ENCODE data around the gene EIF4E1B.

EIF4E1B gene

DNA sequence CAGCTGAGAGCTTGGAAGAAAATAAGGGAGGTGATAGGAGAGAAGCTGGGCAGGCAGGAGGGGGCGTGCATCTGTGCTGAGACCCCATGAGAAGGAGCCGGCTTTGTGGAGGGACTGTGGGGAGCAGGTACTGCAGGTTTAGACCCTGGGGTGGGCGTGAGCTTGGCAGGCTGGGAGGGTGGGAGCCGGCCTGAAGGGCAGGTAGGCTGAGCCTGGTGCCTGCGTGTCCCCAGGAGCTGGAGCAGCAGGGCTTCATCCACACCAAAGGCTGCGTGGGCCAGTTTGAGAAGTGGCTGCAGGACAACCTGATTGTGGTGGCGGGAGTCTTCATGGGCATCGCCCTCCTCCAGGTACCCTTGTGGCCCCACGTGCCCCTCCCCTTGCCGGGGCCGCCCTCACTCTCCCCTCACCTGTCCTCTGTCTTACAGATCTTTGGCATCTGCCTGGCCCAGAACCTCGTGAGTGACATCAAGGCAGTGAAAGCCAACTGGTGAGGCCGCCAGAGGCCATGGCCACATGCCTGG, 26.1 kb downstream of the EIF4E1B start:
- no peaks in the 10 kb centered on the region for H3K27me3 Mint-ChIP-seq
- H3K9me3 Mint-ChIP-seq, result no peaks in the 10 kb centered on the region
- no peak for DNase-seq
- H3K4me3 Mint-ChIP-seq, result no peak overlapping the region
- H3K4me1 Mint-ChIP-seq, result peaks cover 63% of the 10 kb centered on the region
- ATAC-seq, result no peak
- H3K36me3 Mint-ChIP-seq (ENCODE audit: low read depth), result peaks cover 6% of the 10 kb centered on the region
- no peak overlapping the region for H3K27ac Mint-ChIP-seq

DNA sequence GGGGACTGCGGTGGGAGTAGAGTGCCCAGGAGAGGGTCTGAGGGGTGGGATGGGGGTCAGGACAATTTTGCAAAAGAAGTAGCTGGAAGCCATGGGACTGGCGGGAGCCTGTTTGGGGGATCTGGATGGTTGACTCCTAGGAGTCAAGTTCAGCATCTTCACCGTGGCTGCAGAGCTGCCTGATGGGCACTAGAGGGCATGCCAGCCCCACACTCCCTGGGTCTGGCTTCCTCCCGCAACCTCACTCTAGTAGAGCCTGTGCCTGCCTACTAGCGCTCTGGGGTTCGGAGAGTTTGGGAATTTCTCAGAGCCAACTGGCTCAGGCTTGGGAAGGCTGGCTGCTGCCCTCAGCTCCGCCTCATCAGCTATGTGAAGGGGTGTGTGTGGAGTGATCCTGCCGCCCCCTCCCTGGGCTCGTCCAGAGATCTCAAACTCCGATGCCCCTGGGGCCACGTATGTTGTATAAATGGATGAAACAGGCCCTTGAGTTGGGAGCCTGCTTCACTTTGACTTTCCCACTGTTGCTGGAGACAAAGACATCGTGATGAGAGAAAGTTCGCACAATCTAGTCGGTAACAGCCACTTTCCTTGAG, 27.6 kb downstream of the EIF4E1B start:
- Mint-ChIP-seq H3K9me3 (no peaks in the 10 kb centered on the region), H3K27me3 (no peaks in the 10 kb centered on the region), H3K27ac (no peak overlapping the region), H3K4me1 (peaks cover 47% of the 10 kb centered on the region), H3K4me3 (peak overlapping the region; percentile 21), H3K36me3 (ENCODE audit: low read depth) (peaks cover 6% of the 10 kb centered on the region)
- peak; percentile 53 for ATAC-seq
- DNase-seq, result peak; percentile 74

DNA sequence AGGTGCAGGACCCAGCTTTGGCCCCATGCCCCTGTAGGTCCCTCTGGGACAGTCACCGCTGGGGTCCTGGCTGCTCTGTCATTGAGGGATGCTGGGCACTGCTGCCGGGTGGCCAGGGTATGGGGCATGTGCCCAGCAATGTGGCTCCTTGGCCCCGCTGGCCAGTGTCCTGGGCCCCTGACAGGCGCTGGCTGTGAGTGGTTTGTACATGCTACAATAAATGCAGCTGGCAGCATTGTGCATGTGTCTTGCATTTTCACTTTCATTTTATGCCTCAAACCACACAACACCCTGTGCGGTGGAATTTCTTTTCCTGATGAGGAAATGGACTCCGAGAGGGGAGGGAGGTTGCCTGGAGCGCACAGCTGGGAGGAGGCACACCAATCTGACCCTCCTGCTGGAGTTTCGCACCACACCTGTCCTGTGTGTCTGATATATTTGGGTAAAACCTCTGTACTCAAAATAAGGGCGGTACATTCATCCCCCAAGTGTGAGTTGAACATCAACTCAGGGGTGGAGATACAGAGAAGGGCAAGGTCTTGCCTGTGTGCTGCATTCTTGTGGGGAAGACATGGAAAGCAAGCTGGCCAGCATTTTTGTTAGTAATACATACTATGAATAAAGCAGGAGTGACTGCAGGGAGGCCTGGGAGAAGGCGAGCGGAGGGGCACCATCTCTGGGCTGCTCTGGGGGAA, 28.5 kb downstream of the EIF4E1B start:
- no peaks in the 10 kb centered on the region for H3K9me3 Mint-ChIP-seq
- DNase-seq (no peak), ATAC-seq (no peak)
- peak overlapping the region; percentile 34 for H3K4me3 Mint-ChIP-seq
- peaks cover 2% of the 10 kb centered on the region for H3K36me3 Mint-ChIP-seq (ENCODE audit: low read depth)
- peaks cover 39% of the 10 kb centered on the region for H3K4me1 Mint-ChIP-seq
- H3K27me3 Mint-ChIP-seq, result peaks cover 2% of the 10 kb centered on the region
- no peak overlapping the region for H3K27ac Mint-ChIP-seq

DNA sequence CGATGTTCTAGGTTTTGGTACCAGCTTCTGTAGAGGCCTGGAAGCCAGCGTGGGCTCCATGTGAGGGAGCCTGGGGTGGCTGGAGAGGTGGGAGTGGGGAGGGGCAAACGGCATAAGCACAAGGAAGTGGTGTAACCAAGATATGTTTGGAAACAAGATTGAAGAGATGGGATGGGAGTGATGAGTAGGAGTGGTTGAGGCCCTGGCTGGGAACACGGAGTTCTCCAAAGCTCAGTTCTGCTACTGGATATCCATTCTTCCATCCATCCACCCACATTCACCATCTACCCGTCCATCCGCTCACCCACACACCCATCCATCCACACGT, 29.0 kb downstream of the EIF4E1B start:
- no peak for DNase-seq
- no peaks in the 10 kb centered on the region for H3K9me3 Mint-ChIP-seq
- peaks cover 6% of the 10 kb centered on the region for H3K27me3 Mint-ChIP-seq
- no peak overlapping the region for H3K27ac Mint-ChIP-seq
- H3K36me3 Mint-ChIP-seq (ENCODE audit: low read depth), result peaks cover 2% of the 10 kb centered on the region
- peaks cover 35% of the 10 kb centered on the region for H3K4me1 Mint-ChIP-seq
- no peak for ATAC-seq
- no peak overlapping the region for H3K4me3 Mint-ChIP-seq

DNA sequence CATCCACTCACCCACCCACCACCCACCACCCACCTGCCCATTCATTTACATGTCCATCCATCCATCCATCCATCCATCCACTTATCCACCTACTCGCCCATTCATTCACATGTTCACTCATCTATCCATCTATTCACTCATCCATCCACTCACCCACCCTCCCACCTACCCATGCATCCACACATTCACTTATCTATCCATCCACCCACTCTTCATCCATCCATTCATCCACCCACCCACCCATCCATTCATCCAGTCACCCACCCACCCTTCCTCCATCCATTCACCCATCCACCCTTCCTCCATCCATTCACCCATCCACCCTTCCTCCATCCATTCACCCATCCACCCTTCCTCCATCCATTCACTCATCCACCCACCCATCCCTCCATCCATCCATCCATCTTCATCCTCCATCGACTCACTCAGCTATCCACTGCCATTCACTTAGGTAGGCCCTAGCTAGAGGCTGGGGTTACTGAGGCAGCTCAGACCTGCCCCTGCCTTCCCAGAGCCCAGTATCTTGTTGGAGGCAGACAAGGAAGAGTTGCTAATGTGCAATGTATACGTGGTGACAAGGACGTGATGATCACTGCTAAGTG, 29.5 kb downstream of the EIF4E1B start:
- no peak for DNase-seq
- Mint-ChIP-seq H3K9me3 (no peaks in the 10 kb centered on the region), H3K4me3 (no peak overlapping the region), H3K4me1 (peaks cover 32% of the 10 kb centered on the region), H3K27me3 (peaks cover 6% of the 10 kb centered on the region), H3K27ac (no peak overlapping the region), H3K36me3 (ENCODE audit: low read depth) (peaks cover 2% of the 10 kb centered on the region)
- no peak for ATAC-seq

DNA sequence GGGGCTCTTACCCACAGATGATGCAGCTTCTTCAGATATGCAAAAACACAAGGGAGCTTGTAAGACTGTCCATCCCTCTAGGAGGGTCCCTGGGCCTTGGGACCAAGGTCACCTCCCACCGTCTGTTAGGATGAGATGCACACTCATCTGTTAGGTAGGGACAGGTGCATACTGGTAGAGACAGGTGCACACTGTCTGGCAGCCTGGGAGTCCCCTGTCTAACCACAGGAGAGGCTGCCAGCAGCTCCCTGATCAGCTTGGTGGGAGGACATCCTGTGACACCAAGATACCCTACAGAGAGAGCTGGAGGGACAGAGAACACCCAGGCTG, 30.0 kb downstream of the EIF4E1B start:
- H3K36me3 Mint-ChIP-seq (ENCODE audit: low read depth), result peaks cover 2% of the 10 kb centered on the region
- H3K4me3 Mint-ChIP-seq, result no peak overlapping the region
- H3K9me3 Mint-ChIP-seq, result no peaks in the 10 kb centered on the region
- DNase-seq (no peak), ATAC-seq (peak; percentile 22)
- H3K4me1 Mint-ChIP-seq, result peaks cover 29% of the 10 kb centered on the region
- no peak overlapping the region for H3K27ac Mint-ChIP-seq
- H3K27me3 Mint-ChIP-seq, result peaks cover 6% of the 10 kb centered on the region

DNA sequence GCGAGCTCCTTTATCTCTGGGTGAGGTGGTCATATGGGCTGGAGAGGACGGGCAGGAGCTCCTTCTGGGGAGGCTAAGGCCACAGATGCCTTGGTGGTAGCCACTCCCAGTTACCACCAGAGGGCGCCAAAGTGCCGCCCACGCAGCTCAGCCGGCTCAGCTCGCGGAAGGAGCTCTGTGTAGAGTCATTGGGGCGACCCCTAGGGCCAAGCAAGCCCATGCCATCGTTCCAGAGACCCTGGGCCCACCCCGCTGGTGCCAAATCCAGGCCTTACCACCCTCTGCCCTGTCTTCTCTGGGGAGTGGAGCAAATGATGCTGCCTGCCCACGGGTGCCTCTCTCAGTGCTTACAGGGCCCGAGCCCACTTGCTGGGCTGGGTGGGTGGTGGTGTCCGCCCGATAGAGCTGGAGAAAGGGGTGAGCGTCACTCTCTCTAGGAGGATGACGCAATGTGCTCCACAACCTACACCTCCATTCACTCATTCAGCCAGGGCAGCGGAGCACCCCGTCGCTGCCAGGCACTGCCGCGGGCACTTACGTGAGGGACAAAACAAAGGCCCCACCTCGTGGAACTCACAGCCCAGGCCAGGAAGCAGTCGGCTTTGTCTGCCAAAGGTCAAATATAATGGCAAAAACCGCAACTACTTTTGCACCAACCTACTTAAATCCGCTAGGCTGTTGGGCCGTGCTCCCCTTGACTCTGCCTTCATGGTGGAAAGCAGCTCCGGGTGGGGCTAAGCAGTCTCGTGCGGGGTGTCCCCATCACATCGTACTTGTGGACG, 30.6 kb downstream of the EIF4E1B start:
- H3K4me1 Mint-ChIP-seq, result peaks cover 29% of the 10 kb centered on the region
- DNase-seq (peak; percentile 85), ATAC-seq (peak; percentile 73)
- no peak overlapping the region for H3K27ac Mint-ChIP-seq
- peaks cover 6% of the 10 kb centered on the region for H3K27me3 Mint-ChIP-seq
- H3K36me3 Mint-ChIP-seq (ENCODE audit: low read depth), result peaks cover 2% of the 10 kb centered on the region
- no peak overlapping the region for H3K4me3 Mint-ChIP-seq
- no peaks in the 10 kb centered on the region for H3K9me3 Mint-ChIP-seq

DNA sequence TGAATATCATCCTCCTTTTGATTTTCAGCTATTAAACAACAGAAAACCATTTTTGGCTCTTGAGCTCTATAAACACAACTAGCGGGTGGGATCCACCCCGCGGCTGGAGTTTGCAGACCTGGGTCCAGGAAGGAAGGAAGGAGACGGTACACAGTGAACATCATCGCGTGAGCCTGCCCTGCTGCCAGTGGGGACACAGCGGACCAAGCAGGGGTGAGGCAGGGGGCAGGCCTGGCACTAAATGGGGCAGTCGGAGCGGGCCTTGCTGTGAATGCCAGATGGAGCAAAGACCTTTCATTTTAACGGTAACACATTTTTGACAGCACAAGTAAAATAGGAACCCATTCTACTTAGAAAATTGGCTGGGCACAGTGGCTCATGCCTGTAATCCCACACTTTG, 31.2 kb downstream of the EIF4E1B start:
- no peak overlapping the region for H3K27ac Mint-ChIP-seq
- H3K27me3 Mint-ChIP-seq, result peaks cover 9% of the 10 kb centered on the region
- peaks cover 29% of the 10 kb centered on the region for H3K4me1 Mint-ChIP-seq
- H3K4me3 Mint-ChIP-seq, result no peak overlapping the region
- no peaks in the 10 kb centered on the region for H3K36me3 Mint-ChIP-seq (ENCODE audit: low read depth)
- H3K9me3 Mint-ChIP-seq, result no peaks in the 10 kb centered on the region
- ATAC-seq, result no peak
- DNase-seq, result no peak

DNA sequence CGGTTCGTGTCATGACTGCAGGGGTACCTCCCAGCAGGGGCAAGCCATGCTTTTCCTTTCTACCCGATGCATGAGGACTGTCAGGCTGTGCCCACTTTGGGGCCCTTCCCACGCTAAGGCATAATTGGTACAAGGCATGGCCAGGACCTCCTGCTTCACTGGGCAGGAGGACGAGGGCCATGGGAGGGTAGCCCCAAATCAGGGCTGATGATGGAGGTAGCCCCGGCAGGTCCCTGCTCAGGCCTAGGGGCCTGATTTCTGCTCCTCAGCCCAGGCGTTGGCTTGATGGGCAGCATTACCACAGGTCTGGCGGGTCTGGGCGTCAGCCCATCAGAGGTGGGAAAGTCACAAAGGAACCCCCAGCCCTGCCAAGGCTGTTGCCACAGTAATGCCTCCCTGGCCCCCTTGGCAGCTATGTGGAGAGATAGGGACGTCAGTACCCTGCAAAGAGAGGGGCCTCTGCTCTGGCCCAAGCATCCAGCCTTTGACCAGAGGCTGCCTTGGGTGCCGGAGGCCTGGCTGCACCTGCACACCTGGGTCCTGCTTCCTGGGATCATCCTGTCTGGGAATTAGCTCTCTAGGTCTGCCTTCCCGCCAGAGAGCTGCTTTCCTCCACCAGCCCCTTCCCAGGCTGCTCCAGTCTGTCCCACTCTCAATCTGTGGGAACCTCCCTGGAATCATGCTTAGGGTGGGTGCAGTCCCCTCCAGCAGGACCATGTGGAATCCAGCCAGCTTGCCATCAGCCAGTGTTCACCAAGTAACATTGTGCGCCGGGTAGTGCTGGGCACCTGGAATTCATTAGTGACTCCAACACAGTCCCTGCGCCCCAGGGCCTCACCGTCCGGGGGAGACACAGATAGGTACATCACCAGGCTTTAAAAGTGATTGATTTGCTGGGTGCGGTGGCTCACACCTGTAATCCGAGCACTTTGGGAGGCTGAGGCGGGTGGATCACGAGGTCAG, 32.2 kb downstream of the EIF4E1B start:
- DNase-seq (no peak), ATAC-seq (no peak)
- H3K4me3 Mint-ChIP-seq, result no peak overlapping the region
- H3K27ac Mint-ChIP-seq, result no peak overlapping the region
- no peaks in the 10 kb centered on the region for H3K36me3 Mint-ChIP-seq (ENCODE audit: low read depth)
- no peaks in the 10 kb centered on the region for H3K9me3 Mint-ChIP-seq
- H3K4me1 Mint-ChIP-seq, result peaks cover 28% of the 10 kb centered on the region
- peaks cover 12% of the 10 kb centered on the region for H3K27me3 Mint-ChIP-seq

DNA sequence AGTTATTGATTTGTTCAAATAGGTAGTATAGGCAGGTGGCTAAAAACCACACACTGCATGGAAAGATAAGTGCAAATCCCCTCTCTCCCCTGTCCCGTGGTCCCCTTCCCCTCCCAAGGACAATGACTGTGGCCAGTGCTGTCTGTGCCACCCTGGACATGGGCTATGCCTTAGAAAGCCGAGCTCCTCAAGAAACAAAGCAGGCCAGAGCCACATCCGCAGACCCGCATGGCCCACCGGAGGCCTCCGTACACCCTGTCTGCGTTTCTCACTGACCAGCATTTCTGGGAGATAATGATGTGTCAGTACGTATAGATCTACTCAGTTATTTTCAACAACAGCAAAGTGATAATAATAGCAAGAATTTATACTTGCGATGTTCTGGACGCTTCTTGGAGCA, 33.1 kb downstream of the EIF4E1B start:
- H3K9me3 Mint-ChIP-seq, result no peaks in the 10 kb centered on the region
- H3K27me3 Mint-ChIP-seq, result peaks cover 18% of the 10 kb centered on the region
- DNase-seq, result no peak
- ATAC-seq, result no peak
- H3K36me3 Mint-ChIP-seq (ENCODE audit: low read depth), result no peaks in the 10 kb centered on the region
- H3K4me1 Mint-ChIP-seq, result peaks cover 19% of the 10 kb centered on the region
- no peak overlapping the region for H3K4me3 Mint-ChIP-seq
- H3K27ac Mint-ChIP-seq, result no peak overlapping the region

DNA sequence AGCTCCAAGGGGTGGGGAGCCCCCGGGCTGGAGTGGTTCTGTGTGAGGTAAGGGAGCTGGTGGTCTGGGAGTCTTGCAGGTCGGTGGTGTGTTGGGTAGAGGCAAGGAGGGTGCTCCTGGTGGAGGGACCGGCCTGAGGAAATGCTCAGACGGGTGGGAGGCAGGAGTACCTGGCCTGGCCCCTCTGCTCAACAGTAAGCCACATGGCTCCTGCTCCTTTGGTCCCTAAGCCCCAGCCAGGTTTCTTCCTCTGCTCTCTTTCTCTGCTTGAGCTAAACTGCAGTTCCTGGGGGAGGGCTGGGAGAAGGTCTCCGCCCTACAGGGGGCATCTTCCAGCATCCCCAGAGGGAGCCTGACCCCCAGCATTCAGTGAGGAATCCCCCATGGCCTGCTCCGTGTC, 34.0 kb downstream of the EIF4E1B start:
- no peak for ATAC-seq
- DNase-seq, result no peak
- Mint-ChIP-seq H3K4me1 (peaks cover 10% of the 10 kb centered on the region), H3K27me3 (peaks cover 20% of the 10 kb centered on the region), H3K9me3 (no peaks in the 10 kb centered on the region), H3K27ac (no peak overlapping the region), H3K36me3 (ENCODE audit: low read depth) (no peaks in the 10 kb centered on the region), H3K4me3 (no peak overlapping the region)

DNA sequence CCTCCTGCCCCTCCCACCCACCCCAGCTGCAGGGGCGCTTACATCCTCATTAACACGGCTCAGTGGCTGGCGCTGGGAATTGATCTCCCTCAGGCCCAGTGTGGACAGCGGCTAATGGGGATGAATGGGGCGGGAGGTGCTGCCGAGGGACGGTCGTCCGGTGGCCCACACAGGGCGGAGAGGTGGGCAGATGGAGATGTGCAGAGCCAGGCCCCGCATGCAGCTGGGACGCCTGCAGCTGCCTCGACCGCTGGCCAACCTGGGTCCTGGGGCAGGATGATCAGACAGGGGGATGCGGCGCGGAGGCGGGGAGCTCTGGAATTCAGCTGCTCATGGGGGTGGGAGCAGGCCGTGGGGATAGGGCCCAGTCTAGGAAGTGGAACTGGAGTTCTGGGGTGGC, 34.4 kb downstream of the EIF4E1B start:
- Mint-ChIP-seq H3K27ac (no peak overlapping the region), H3K9me3 (no peaks in the 10 kb centered on the region), H3K36me3 (ENCODE audit: low read depth) (no peaks in the 10 kb centered on the region), H3K27me3 (peaks cover 20% of the 10 kb centered on the region), H3K4me3 (no peak overlapping the region), H3K4me1 (peaks cover 8% of the 10 kb centered on the region)
- DNase-seq (no peak), ATAC-seq (no peak)

DNA sequence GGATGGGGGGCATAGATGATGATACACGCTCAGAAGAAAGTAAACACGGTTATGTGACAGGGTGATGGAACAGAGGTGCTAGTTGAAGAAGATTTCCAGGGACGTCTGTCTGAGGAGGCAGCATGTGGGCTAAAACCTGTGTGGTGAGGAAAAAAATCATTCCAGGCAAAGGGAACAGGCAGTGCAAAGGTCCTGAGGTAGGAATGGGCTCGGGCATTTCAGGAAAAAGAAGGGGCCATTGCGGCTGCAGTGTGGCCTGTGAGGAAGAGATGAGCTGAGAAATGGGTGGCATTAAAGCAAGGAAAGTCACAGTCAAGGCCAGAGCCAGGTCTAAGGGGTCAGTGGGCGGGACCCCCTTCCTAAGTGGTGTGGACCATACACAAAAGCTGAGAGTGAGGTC, 35.0 kb downstream of the EIF4E1B start:
- Mint-ChIP-seq H3K27ac (no peak overlapping the region), H3K36me3 (ENCODE audit: low read depth) (no peaks in the 10 kb centered on the region), H3K4me1 (peaks cover 3% of the 10 kb centered on the region), H3K9me3 (no peaks in the 10 kb centered on the region), H3K4me3 (no peak overlapping the region), H3K27me3 (peaks cover 20% of the 10 kb centered on the region)
- no peak for DNase-seq
- no peak for ATAC-seq

DNA sequence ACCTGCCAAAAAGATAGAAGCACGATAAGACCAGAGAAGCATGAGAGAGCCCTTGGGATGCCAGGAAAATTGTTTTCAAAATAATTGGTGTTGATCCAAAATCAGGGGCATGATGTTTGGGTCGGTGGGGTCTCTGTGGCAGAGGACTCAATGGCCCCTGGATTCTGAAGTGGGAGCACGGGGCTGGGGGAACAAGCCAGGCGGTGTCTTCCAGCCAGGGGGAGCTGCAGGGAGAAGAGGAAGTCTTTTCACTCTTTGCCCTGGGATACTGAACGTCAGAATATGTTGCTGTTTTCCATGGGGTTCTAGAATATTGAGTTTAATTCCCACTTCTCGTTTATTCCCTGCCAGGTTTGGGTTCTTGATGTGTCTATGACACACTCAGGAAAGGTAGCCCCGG, 37.2 kb downstream of the EIF4E1B start:
- H3K27ac Mint-ChIP-seq, result no peak overlapping the region
- no peak overlapping the region for H3K4me3 Mint-ChIP-seq
- no peaks in the 10 kb centered on the region for H3K36me3 Mint-ChIP-seq (ENCODE audit: low read depth)
- ATAC-seq, result no peak
- peaks cover 25% of the 10 kb centered on the region for H3K27me3 Mint-ChIP-seq
- no peaks in the 10 kb centered on the region for H3K4me1 Mint-ChIP-seq
- DNase-seq, result no peak
- H3K9me3 Mint-ChIP-seq, result no peaks in the 10 kb centered on the region

Data from activated naive CD8-positive, alpha-beta T cell treated with anti-CD3 and anti-CD28 coated beads, Interleukin-2, amount 50 U/mL, for 24 hours (primary cell).